NCI-H1105 (cell line): ENCODE data around the gene AFF2.

ENCODE experiments used
- DNase-seq: peaks from one replicate; lab custom pipeline; 2025; lab: John Stamatoyannopoulos, UW

AFF2 gene

GRCh38 chrX:148582353-148582752 is 81.9 kb downstream of the AFF2 start:
- no peak for DNase-seq

GRCh38 chrX:148588649-148589310 is 88.4 kb downstream of the AFF2 start:
- DNase-seq = no peak

GRCh38 chrX:148592595-148592994 is 92.2 kb downstream of the AFF2 start:
- DNase-seq = no peak

GRCh38 chrX:148593146-148593545 is 92.7 kb downstream of the AFF2 start:
- DNase-seq = no peak

- DNase-seq = no peak
Measured at GRCh38 chrX:148593987-148594386, 93.6 kb downstream of the AFF2 start.

GRCh38 chrX:148599404-148599803 is 99.0 kb downstream of the AFF2 start:
- DNase-seq = no peak

GRCh38 chrX:148600131-148600530 is 99.7 kb downstream of the AFF2 start:
- DNase-seq = no peak

- no peak for DNase-seq
Measured at GRCh38 chrX:148600581-148600980, 100.2 kb downstream of the AFF2 start.

- DNase-seq = no peak
Measured at GRCh38 chrX:148601034-148601433, 100.6 kb downstream of the AFF2 start.

GRCh38 chrX:148609515-148610327 is 109.3 kb downstream of the AFF2 start:
- peak; percentile 53 for DNase-seq

- no peak for DNase-seq
Measured at GRCh38 chrX:148610328-148610698, 109.9 kb downstream of the AFF2 start.

GRCh38 chrX:148611993-148612392 is 111.6 kb downstream of the AFF2 start:
- no peak for DNase-seq

GRCh38 chrX:148612431-148612830 is 112.0 kb downstream of the AFF2 start:
- no peak for DNase-seq

GRCh38 chrX:148613636-148614035 is 113.2 kb downstream of the AFF2 start:
- DNase-seq = no peak

GRCh38 chrX:148615491-148615890 is 115.1 kb downstream of the AFF2 start:
- DNase-seq = no peak

GRCh38 chrX:148618470-148619445 is 118.3 kb downstream of the AFF2 start:
- no peak for DNase-seq

GRCh38 chrX:148620023-148620422 is 119.6 kb downstream of the AFF2 start:
- no peak for DNase-seq

- DNase-seq = no peak
Measured at GRCh38 chrX:148624951-148625474, 124.6 kb downstream of the AFF2 start.

- DNase-seq = no peak
Measured at GRCh38 chrX:148628621-148629020, 128.2 kb downstream of the AFF2 start.

GRCh38 chrX:148629434-148629833 is 129.0 kb downstream of the AFF2 start:
- DNase-seq = no peak

- no peak for DNase-seq
Measured at GRCh38 chrX:148632444-148632843, 132.0 kb downstream of the AFF2 start.
